HEK293 (cell line): Measurements from ENCODE around the gene ATG2A.

ENCODE experiments used
- KLF16 ChIP-seq: fragments of 450-650 bp; formaldehyde crosslinking; IDR thresholded peaks from 2 replicates; pipeline ENCODE4 v1.5.1; 2017; ENCODE audit warnings: missing biosample characterization, missing genetic modification characterization
- KLF8 ChIP-seq: fragments of 450-650 bp; formaldehyde crosslinking; IDR thresholded peaks from 2 replicates; pipeline ENCODE4 v1.5.1; 2016; ENCODE audit warnings: missing biosample characterization, missing genetic modification characterization
- PBX3 ChIP-seq: sonication (generic); formaldehyde crosslinking; IDR thresholded peaks from 2 replicates; pipeline ENCODE4 v1.8.1; 2022; ENCODE audit warnings: mild to moderate bottlenecking, moderate library complexity, missing genetic modification reagents
- YY1 ChIP-seq: fragments of 450-650 bp; formaldehyde crosslinking; IDR thresholded peaks from 2 replicates; pipeline ENCODE4 v1.5.1; 2018; ENCODE audit warnings: missing biosample characterization, missing genetic modification characterization
- ZFHX2 ChIP-seq: fragments of 450-650 bp; formaldehyde crosslinking; conservative IDR thresholded peaks from 2 replicates; pipeline ENCODE4 v1.5.1; 2016; ENCODE audit warnings: missing biosample characterization, missing genetic modification characterization
- ZFP41 ChIP-seq: fragments of 450-650 bp; formaldehyde crosslinking; IDR thresholded peaks from 2 replicates; pipeline ENCODE4 v1.5.1; 2016; ENCODE audit warnings: missing biosample characterization, missing genetic modification characterization, borderline replicate concordance
- ZNF23 ChIP-seq: fragments of 450-650 bp; formaldehyde crosslinking; IDR thresholded peaks from 2 replicates; pipeline ENCODE4 v1.5.1; 2016; ENCODE audit warnings: missing biosample characterization, missing genetic modification characterization, borderline replicate concordance
- ZNF24 ChIP-seq: fragments of 450-650 bp; formaldehyde crosslinking; IDR thresholded peaks from 2 replicates; pipeline ENCODE4 v1.5.1; 2016; ENCODE audit warnings: missing biosample characterization, missing genetic modification characterization
- ZNF48 ChIP-seq: fragments of 450-650 bp; formaldehyde crosslinking; IDR thresholded peaks from 2 replicates; pipeline ENCODE4 v1.5.1; 2016; ENCODE audit warnings: missing biosample characterization, missing genetic modification characterization
- TF ChIP-seq, protein P1 (sequence below): fragments of 450-650 bp; formaldehyde crosslinking; IDR thresholded peaks from 2 replicates; pipeline ENCODE4 v1.5.1; 2016; ENCODE audit warnings: missing biosample characterization, missing genetic modification characterization
- TF ChIP-seq, protein P2 (sequence below): fragments of 450-650 bp; formaldehyde crosslinking; IDR thresholded peaks from 2 replicates; pipeline ENCODE4 v1.5.1; 2017; ENCODE audit warnings: missing biosample characterization, missing genetic modification characterization
- TF ChIP-seq, protein P3 (sequence below): fragments of 450-650 bp; formaldehyde crosslinking; IDR thresholded peaks from 2 replicates; pipeline ENCODE4 v1.5.1; 2016; ENCODE audit warnings: missing biosample characterization, missing genetic modification characterization
- TF ChIP-seq, protein P4 (sequence below): fragments of 450-650 bp; formaldehyde crosslinking; IDR thresholded peaks from 2 replicates; pipeline ENCODE4 v1.5.1; 2016; ENCODE audit warnings: missing biosample characterization, missing genetic modification characterization
- TF ChIP-seq, protein P5 (sequence below): fragments of 450-650 bp; formaldehyde crosslinking; IDR thresholded peaks from 2 replicates; pipeline ENCODE4 v1.5.1; 2016; ENCODE audit warnings: missing biosample characterization, missing genetic modification characterization

DNA sequence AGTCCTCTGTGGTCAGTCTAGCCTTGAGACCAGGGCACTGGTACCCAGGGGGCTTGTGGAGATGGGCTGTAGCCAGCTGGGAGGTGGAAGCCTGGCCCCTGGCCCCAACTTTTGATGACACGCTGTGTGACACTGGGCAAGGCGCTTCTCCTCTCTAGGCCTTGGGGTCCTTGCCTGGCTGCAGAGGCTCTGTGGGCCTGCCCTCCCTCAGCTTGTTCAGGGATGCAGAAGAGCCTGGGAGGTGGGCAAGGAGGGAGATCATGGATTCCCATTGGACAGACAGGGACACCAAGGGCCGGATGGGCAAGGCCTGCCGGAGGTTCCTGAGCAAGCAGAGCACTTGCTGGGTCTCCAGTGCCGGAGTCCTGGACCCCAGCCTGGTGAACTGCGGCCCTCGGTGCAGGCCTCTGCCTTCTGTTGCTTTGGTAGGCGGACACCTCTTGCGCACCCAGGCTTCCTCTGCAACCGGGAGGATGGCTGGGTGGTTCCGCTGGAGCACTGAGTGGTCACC, 6.2 kb upstream of the ATG2A start:
- no peak for TF ChIP-seq ZFP41 (tag by site-specific recombination)
- TF ChIP-seq PBX3 = no peak
- TF ChIP-seq, protein P1, sequence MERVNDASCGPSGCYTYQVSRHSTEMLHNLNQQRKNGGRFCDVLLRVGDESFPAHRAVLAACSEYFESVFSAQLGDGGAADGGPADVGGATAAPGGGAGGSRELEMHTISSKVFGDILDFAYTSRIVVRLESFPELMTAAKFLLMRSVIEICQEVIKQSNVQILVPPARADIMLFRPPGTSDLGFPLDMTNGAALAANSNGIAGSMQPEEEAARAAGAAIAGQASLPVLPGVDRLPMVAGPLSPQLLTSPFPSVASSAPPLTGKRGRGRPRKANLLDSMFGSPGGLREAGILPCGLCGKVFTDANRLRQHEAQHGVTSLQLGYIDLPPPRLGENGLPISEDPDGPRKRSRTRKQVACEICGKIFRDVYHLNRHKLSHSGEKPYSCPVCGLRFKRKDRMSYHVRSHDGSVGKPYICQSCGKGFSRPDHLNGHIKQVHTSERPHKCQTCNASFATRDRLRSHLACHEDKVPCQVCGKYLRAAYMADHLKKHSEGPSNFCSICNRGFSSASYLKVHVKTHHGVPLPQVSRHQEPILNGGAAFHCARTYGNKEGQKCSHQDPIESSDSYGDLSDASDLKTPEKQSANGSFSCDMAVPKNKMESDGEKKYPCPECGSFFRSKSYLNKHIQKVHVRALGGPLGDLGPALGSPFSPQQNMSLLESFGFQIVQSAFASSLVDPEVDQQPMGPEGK (tag by site-specific recombination) = no peak
- TF ChIP-seq ZNF48 (tag by site-specific recombination) = no peak
- TF ChIP-seq, protein P2, sequence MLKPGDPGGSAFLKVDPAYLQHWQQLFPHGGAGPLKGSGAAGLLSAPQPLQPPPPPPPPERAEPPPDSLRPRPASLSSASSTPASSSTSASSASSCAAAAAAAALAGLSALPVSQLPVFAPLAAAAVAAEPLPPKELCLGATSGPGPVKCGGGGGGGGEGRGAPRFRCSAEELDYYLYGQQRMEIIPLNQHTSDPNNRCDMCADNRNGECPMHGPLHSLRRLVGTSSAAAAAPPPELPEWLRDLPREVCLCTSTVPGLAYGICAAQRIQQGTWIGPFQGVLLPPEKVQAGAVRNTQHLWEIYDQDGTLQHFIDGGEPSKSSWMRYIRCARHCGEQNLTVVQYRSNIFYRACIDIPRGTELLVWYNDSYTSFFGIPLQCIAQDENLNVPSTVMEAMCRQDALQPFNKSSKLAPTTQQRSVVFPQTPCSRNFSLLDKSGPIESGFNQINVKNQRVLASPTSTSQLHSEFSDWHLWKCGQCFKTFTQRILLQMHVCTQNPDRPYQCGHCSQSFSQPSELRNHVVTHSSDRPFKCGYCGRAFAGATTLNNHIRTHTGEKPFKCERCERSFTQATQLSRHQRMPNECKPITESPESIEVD (tag by site-specific recombination) = no peak
- TF ChIP-seq, protein P3, sequence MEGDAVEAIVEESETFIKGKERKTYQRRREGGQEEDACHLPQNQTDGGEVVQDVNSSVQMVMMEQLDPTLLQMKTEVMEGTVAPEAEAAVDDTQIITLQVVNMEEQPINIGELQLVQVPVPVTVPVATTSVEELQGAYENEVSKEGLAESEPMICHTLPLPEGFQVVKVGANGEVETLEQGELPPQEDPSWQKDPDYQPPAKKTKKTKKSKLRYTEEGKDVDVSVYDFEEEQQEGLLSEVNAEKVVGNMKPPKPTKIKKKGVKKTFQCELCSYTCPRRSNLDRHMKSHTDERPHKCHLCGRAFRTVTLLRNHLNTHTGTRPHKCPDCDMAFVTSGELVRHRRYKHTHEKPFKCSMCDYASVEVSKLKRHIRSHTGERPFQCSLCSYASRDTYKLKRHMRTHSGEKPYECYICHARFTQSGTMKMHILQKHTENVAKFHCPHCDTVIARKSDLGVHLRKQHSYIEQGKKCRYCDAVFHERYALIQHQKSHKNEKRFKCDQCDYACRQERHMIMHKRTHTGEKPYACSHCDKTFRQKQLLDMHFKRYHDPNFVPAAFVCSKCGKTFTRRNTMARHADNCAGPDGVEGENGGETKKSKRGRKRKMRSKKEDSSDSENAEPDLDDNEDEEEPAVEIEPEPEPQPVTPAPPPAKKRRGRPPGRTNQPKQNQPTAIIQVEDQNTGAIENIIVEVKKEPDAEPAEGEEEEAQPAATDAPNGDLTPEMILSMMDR = no peak
- no peak for TF ChIP-seq YY1
- no peak for TF ChIP-seq ZNF24 (tag by site-specific recombination)
- TF ChIP-seq ZNF23 (tag by site-specific recombination) = no peak
- TF ChIP-seq, protein P4, sequence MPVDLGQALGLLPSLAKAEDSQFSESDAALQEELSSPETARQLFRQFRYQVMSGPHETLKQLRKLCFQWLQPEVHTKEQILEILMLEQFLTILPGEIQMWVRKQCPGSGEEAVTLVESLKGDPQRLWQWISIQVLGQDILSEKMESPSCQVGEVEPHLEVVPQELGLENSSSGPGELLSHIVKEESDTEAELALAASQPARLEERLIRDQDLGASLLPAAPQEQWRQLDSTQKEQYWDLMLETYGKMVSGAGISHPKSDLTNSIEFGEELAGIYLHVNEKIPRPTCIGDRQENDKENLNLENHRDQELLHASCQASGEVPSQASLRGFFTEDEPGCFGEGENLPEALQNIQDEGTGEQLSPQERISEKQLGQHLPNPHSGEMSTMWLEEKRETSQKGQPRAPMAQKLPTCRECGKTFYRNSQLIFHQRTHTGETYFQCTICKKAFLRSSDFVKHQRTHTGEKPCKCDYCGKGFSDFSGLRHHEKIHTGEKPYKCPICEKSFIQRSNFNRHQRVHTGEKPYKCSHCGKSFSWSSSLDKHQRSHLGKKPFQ = no peak
- TF ChIP-seq KLF16 (tag by site-specific recombination) = no peak
- no peak for TF ChIP-seq KLF8 (tag by site-specific recombination)
- no peak for TF ChIP-seq ZFHX2 (tag by site-specific recombination)
- TF ChIP-seq, protein P5, sequence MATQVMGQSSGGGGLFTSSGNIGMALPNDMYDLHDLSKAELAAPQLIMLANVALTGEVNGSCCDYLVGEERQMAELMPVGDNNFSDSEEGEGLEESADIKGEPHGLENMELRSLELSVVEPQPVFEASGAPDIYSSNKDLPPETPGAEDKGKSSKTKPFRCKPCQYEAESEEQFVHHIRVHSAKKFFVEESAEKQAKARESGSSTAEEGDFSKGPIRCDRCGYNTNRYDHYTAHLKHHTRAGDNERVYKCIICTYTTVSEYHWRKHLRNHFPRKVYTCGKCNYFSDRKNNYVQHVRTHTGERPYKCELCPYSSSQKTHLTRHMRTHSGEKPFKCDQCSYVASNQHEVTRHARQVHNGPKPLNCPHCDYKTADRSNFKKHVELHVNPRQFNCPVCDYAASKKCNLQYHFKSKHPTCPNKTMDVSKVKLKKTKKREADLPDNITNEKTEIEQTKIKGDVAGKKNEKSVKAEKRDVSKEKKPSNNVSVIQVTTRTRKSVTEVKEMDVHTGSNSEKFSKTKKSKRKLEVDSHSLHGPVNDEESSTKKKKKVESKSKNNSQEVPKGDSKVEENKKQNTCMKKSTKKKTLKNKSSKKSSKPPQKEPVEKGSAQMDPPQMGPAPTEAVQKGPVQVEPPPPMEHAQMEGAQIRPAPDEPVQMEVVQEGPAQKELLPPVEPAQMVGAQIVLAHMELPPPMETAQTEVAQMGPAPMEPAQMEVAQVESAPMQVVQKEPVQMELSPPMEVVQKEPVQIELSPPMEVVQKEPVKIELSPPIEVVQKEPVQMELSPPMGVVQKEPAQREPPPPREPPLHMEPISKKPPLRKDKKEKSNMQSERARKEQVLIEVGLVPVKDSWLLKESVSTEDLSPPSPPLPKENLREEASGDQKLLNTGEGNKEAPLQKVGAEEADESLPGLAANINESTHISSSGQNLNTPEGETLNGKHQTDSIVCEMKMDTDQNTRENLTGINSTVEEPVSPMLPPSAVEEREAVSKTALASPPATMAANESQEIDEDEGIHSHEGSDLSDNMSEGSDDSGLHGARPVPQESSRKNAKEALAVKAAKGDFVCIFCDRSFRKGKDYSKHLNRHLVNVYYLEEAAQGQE (tag by site-specific recombination) = no peak
